HepG2 (cell line): ENCODE data around the gene RPAP2. TPM values are rescaled to one million over a fixed set of nuclear protein-coding genes. Genes with fewer than 3 reads are reported as not detected.

Experiments
- FOXK2 ChIP-seq: fragments of 450-650 bp; IDR thresholded peaks from 2 replicates; pipeline ENCODE4 v1.6.1; 2016
- SRY ChIP-seq: sonication (generic); formaldehyde crosslinking; IDR thresholded peaks from 2 replicates; pipeline ENCODE4 v1.8.0; 2022; ENCODE audit warnings: mild to moderate bottlenecking, missing genetic modification reagents
- TFAP4 ChIP-seq: sonication (generic); IDR thresholded peaks from 2 replicates; pipeline ENCODE4 v1.6.1; 2016; ENCODE audit warnings: low read depth, borderline replicate concordance
- TRIM22 ChIP-seq: fragments of 450-650 bp; IDR thresholded peaks from 2 replicates; pipeline ENCODE4 v1.6.1; 2017
- U2AF1 ChIP-seq: fragments of 200-400 bp; formaldehyde crosslinking; optimal IDR thresholded peaks from 2 replicates; pipeline ENCODE3; 2017; ENCODE audit warnings: mild to moderate bottlenecking, low read depth, low read length
- ZBTB40 ChIP-seq, 2 experiments: fragments of 450-650 bp in 1 of 2; sonication (generic) in 1 of 2; formaldehyde crosslinking in 1 of 2; IDR thresholded peaks; 2 replicates each; pipeline versions ENCODE4 v1.6.1 to v1.8.0; 2016 to 2022; ENCODE audit warnings: antibody characterized with exemption in 1 of 2, mild to moderate bottlenecking in 1 of 2, missing genetic modification reagents in 1 of 2
- ZFP82 ChIP-seq: sonication (generic); formaldehyde crosslinking; IDR thresholded peaks from 2 replicates; pipeline ENCODE4 v1.5.1; 2020; ENCODE audit warnings: mild to moderate bottlenecking, missing genetic modification reagents, borderline replicate concordance
- ZNF230 ChIP-seq: sonication (generic); formaldehyde crosslinking; IDR thresholded peaks from 2 replicates; pipeline ENCODE4 v1.4.0; 2020; ENCODE audit warnings: mild to moderate bottlenecking, missing genetic modification reagents
- ZNF614 ChIP-seq: IDR thresholded peaks from 2 replicates; pipeline ENCODE4 v1.6.1; 2018; ENCODE audit warnings: missing biosample characterization, missing genetic modification reagents, inconsistent platforms, borderline replicate concordance
- ZNF775 ChIP-seq: sonication (generic); formaldehyde crosslinking; IDR thresholded peaks from 2 replicates; pipeline ENCODE4 v1.4.0; 2020; ENCODE audit warnings: missing genetic modification reagents, mild to moderate bottlenecking, moderate library complexity, borderline replicate concordance
- polyA plus RNA-seq, 8 experiments: library from polyadenylated mRNA; depleted of rRNA in 3 of 8; stranded (reverse) in 7 of 8; unstranded in 1 of 8; fragments of >200 nt; fragmentation: Illumina TruSeq in 4 of 8; extraction: Trizol in 4 of 8; gene quantifications; 2 replicates each; pipeline versions ENCODE4 v1.2.1 to v1.2.3, GENCODE V29; 2011 to 2016; ENCODE audit warnings: low read depth in 4 of 8, missing spikeins in 1 of 8, mixed read lengths in 1 of 8; ENCODE audit not compliant: insufficient read depth in 1 of 8
- total RNA-seq, 5 experiments: library from RNA; depleted of rRNA; stranded (reverse); fragments of >200 nt; fragmentation: Illumina TruSeq; extraction: Trizol; gene quantifications; 2 replicates each; pipeline ENCODE4 v1.2.3, GENCODE V29; 2016; ENCODE audit warnings: low read depth in 1 of 5
- TF ChIP-seq, protein P1 (sequence below): sonication (generic); formaldehyde crosslinking; conservative IDR thresholded peaks from 2 replicates; pipeline ENCODE4 v1.4.0; 2020; ENCODE audit warnings: mild to moderate bottlenecking, missing genetic modification reagents, moderate library complexity

RPAP2 gene
- total and polyA plus RNA-seq, 2 of the 13 experiments (the other 11 are each of a cell fraction or from before 2014, with no cell fraction given): 10.0 to 34.8 TPM

GRCh38 chr1:92441697-92442342 is 143.0 kb downstream of the RPAP2 start (continued):
- TF ChIP-seq ZBTB40 (IDR thresholded peaks at IDR 0.05) (no peak), ZBTB40 (CRISPR knock-in tag; IDR thresholded peaks at IDR 0.05) (peak; percentile 68), SRY (CRISPR knock-in tag) (peak; percentile 78), TRIM22 (no peak), U2AF1 (no peak), ZFP82 (peak; percentile 96), ZNF775 (CRISPR knock-in tag) (peak; percentile 83; the same call in 1 of the 2 replicates), ZNF614 (CRISPR knock-in tag) (peak; percentile 70; the same call in 1 of the 2 replicates), ZNF230 (CRISPR knock-in tag) (peak; percentile 96), TFAP4 (peak; percentile 86), FOXK2 (no peak)
- TF ChIP-seq, protein P1, sequence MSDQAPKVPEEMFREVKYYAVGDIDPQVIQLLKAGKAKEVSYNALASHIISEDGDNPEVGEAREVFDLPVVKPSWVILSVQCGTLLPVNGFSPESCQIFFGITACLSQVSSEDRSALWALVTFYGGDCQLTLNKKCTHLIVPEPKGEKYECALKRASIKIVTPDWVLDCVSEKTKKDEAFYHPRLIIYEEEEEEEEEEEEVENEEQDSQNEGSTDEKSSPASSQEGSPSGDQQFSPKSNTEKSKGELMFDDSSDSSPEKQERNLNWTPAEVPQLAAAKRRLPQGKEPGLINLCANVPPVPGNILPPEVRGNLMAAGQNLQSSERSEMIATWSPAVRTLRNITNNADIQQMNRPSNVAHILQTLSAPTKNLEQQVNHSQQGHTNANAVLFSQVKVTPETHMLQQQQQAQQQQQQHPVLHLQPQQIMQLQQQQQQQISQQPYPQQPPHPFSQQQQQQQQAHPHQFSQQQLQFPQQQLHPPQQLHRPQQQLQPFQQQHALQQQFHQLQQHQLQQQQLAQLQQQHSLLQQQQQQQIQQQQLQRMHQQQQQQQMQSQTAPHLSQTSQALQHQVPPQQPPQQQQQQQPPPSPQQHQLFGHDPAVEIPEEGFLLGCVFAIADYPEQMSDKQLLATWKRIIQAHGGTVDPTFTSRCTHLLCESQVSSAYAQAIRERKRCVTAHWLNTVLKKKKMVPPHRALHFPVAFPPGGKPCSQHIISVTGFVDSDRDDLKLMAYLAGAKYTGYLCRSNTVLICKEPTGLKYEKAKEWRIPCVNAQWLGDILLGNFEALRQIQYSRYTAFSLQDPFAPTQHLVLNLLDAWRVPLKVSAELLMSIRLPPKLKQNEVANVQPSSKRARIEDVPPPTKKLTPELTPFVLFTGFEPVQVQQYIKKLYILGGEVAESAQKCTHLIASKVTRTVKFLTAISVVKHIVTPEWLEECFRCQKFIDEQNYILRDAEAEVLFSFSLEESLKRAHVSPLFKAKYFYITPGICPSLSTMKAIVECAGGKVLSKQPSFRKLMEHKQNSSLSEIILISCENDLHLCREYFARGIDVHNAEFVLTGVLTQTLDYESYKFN: peak; percentile 76
